Osteocyte (in vitro differentiated cells): ENCODE results near the gene MSANTD1. TPM values are rescaled to one million over a fixed set of nuclear protein-coding genes. Genes with fewer than 3 reads are reported as not detected.

Source experiments
- DNase-seq: peaks from one replicate; pipeline ENCODE4 v3.0.0; 2021; ENCODE audit warnings: mixed read lengths; ENCODE audit not compliant: unreplicated experiment; ENCODE audit errors: extremely low spot score
- H3K27ac Mint-ChIP-seq: one replicate; pipeline ENCODE4 v1.8.0; 2021; ENCODE audit warnings: mild to moderate bottlenecking, mixed read lengths; ENCODE audit not compliant: unreplicated experiment
- H3K27me3 Mint-ChIP-seq: one replicate; pipeline ENCODE4 v1.8.0; 2021; ENCODE audit warnings: mixed read lengths; ENCODE audit not compliant: unreplicated experiment
- H3K36me3 Mint-ChIP-seq: one replicate; pipeline ENCODE4 v1.8.0; 2021; ENCODE audit warnings: mixed read lengths; ENCODE audit not compliant: unreplicated experiment
- H3K4me1 Mint-ChIP-seq: one replicate; pipeline ENCODE4 v1.8.0; 2021; ENCODE audit warnings: mixed read lengths; ENCODE audit not compliant: unreplicated experiment
- H3K4me3 Mint-ChIP-seq: one replicate; pipeline ENCODE4 v1.8.0; 2021; ENCODE audit warnings: mild to moderate bottlenecking, moderate library complexity, mixed read lengths; ENCODE audit not compliant: unreplicated experiment
- H3K9me3 Mint-ChIP-seq: one replicate; pipeline ENCODE4 v1.8.0; 2021; ENCODE audit warnings: mixed read lengths; ENCODE audit not compliant: unreplicated experiment
- total RNA-seq: library from RNA; stranded (reverse); gene quantifications from 2 replicates; pipeline ENCODE4 v1.2.1, GENCODE V29; 2021
- TF ChIP-seq, protein P1 (sequence below): fragments of 200-600 bp; sonication (generic); IDR thresholded peaks from 2 replicates; pipeline ENCODE4 v1.5.0; 2021; ENCODE audit warnings: antibody characterized with exemption, mild to moderate bottlenecking, moderate library complexity

Gene MSANTD1
- total RNA-seq, 1 donor from 2014 or later: 0.83 TPM

DNA sequence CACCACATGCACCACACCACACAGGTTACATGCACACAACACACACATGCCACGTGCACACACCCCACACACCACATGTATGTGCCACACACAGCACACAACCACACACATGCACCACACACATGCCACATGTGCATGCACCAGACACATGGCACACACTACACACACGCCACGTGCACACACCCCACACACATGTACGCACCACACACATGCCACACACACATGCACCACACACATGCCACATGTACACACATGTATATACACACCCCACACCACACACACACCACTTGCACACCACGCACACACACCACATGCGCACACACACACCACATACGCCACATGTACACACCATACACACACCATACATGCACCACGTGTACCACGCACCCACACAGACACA, 19.6 kb upstream of the MSANTD1 start:
- no peaks in the 10 kb centered on the region for H3K9me3 Mint-ChIP-seq
- no peaks in the 10 kb centered on the region for H3K27me3 Mint-ChIP-seq
- no peak for DNase-seq
- no peak overlapping the region for H3K4me3 Mint-ChIP-seq
- TF ChIP-seq, protein P1, sequence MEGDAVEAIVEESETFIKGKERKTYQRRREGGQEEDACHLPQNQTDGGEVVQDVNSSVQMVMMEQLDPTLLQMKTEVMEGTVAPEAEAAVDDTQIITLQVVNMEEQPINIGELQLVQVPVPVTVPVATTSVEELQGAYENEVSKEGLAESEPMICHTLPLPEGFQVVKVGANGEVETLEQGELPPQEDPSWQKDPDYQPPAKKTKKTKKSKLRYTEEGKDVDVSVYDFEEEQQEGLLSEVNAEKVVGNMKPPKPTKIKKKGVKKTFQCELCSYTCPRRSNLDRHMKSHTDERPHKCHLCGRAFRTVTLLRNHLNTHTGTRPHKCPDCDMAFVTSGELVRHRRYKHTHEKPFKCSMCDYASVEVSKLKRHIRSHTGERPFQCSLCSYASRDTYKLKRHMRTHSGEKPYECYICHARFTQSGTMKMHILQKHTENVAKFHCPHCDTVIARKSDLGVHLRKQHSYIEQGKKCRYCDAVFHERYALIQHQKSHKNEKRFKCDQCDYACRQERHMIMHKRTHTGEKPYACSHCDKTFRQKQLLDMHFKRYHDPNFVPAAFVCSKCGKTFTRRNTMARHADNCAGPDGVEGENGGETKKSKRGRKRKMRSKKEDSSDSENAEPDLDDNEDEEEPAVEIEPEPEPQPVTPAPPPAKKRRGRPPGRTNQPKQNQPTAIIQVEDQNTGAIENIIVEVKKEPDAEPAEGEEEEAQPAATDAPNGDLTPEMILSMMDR: no peak
- H3K4me1 Mint-ChIP-seq: no peaks in the 10 kb centered on the region
- peaks cover 39% of the 10 kb centered on the region for H3K36me3 Mint-ChIP-seq
- H3K27ac Mint-ChIP-seq: no peak overlapping the region

DNA sequence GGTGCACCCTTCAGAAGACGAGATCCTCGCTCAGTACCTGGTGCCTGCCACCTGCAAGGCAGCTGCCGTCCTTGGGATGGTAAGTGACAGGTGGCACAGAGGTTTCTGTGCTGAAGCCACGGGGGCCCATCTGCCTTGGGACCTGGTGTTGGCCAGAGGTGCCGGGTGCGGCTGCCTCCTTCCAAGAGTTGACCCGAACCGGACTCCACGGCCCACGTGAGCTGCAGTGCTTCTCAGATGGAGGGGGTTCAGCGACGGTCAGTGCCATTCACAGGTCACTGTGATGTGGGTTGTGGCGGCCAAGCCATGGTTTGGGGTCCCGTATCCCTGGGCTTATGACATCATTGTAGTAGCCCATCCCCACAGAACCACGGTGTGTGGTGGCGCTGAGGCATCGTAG, 19.0 kb upstream of the MSANTD1 start:
- Mint-ChIP-seq H3K4me1 (no peaks in the 10 kb centered on the region), H3K27ac (no peak overlapping the region), H3K27me3 (no peaks in the 10 kb centered on the region), H3K9me3 (no peaks in the 10 kb centered on the region), H3K4me3 (no peak overlapping the region), H3K36me3 (peaks cover 37% of the 10 kb centered on the region)
- no peak for DNase-seq
- TF ChIP-seq, protein P1: no peak

DNA sequence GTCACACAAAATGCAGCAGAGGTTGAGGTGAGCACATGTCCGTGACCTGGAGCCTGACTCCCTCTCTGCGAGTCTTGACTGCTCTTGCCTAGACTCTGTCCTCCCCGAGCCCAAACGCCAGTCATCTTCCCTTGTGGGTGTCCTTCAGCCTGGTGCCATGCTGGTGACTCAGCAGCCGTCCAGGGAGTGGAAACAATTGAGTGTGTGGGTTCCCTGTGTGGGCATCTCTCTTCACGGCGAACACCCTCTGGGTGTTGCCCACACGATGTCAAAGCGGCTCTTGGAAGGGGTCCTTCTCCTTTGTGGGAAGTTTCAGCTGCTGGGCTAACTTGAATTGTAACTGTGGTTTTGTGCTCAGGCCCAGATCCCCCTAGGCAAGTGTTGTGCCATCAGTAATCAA, 17.5 kb upstream of the MSANTD1 start:
- TF ChIP-seq, protein P1: no peak
- H3K4me1 Mint-ChIP-seq: no peaks in the 10 kb centered on the region
- no peak overlapping the region for H3K4me3 Mint-ChIP-seq
- no peak overlapping the region for H3K27ac Mint-ChIP-seq
- no peaks in the 10 kb centered on the region for H3K27me3 Mint-ChIP-seq
- H3K9me3 Mint-ChIP-seq: no peaks in the 10 kb centered on the region
- peaks cover 30% of the 10 kb centered on the region for H3K36me3 Mint-ChIP-seq
- no peak for DNase-seq

DNA sequence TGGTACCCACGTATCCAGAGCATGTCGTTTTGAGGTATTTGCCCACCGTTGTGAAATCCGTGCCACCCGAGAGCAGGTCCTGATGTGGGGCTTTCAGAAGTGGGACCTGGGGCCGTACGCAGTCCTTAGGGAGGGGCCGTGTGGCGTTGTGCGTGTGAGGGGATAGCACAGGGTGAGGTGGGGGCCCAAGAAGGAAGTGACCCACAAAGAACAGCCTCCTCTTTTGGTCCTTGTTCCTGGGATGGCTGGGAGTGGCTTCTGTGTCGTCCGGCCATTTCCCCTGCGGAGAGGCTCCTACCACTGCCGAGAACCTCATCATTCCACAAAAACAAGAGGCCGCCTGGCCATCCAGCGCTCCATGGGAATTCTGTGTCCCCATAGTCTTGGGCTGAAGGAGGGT, 17.0 kb upstream of the MSANTD1 start:
- Mint-ChIP-seq H3K4me3 (no peak overlapping the region), H3K27ac (no peak overlapping the region), H3K27me3 (no peaks in the 10 kb centered on the region), H3K4me1 (no peaks in the 10 kb centered on the region), H3K9me3 (no peaks in the 10 kb centered on the region), H3K36me3 (peaks cover 30% of the 10 kb centered on the region)
- TF ChIP-seq, protein P1: no peak
- no peak for DNase-seq

DNA sequence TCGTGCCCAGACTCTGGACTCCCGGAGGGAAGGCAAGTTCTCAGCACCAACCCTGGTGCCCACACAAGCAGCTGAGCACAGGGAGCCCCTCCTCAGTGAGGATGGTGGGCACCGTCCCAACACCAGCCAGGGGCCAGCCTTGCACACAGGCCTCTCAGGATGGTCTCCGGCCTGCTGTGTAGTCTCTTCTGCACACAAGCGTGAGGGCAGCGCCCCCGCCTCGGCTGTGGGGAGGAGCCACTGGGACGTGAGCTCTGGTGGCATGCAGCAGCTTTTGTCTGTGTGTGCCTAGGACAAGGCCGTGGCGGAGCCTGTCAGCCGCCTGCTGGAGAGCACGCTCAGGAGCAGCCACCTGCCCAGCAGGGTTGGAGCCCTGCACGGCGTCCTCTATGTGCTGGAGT, 16.1 kb upstream of the MSANTD1 start:
- H3K4me1 Mint-ChIP-seq: no peaks in the 10 kb centered on the region
- H3K9me3 Mint-ChIP-seq: no peaks in the 10 kb centered on the region
- DNase-seq: no peak
- H3K36me3 Mint-ChIP-seq: peaks cover 30% of the 10 kb centered on the region
- no peak overlapping the region for H3K4me3 Mint-ChIP-seq
- H3K27ac Mint-ChIP-seq: no peak overlapping the region
- TF ChIP-seq, protein P1: no peak
- H3K27me3 Mint-ChIP-seq: no peaks in the 10 kb centered on the region
